SK-N-SH (cell line): ENCODE results near the gene JMJD6. TPM values are rescaled to one million over a fixed set of nuclear protein-coding genes. Genes with fewer than 3 reads are reported as not detected.

Source experiments
- CTCF ChIA-PET: fragments of 300-600, 350-600 bp; formaldehyde crosslinking; extraction: SDS; loops from one replicate; lab custom pipeline; 2021; lab: Yijun Ruan, JAX
- POLR2A ChIA-PET: fragments of 350-600 bp; sonication (Branson Sonifier 250); formaldehyde crosslinking; extraction: SDS; loops from one replicate; lab custom pipeline; 2020; ENCODE audit warnings: antibody characterized with exemption, inconsistent platforms; lab: Yijun Ruan, JAX
- DNase-seq: peaks from one replicate; pipeline ENCODE4 v3.0.0; 2012
- H2AFZ ChIP-seq: fragments of 200-600 bp; sonication (generic); 2 replicates; pipeline ENCODE4 v1.8.1; 2016; ENCODE audit warnings: antibody characterized with exemption, mild to moderate bottlenecking, low read depth
- H3F3A ChIP-seq: fragments of 200-600 bp; sonication (generic); replicated peaks from 2 replicates; pipeline ENCODE3; 2016; ENCODE audit warnings: antibody characterized with exemption, mild to moderate bottlenecking; ENCODE audit not compliant: insufficient read depth
- H3K27ac ChIP-seq, 2 experiments: fragments of 200-500 bp in 1 of 2; fragments of 200-600 bp in 1 of 2; sonication (Bioruptor generic) in 1 of 2; sonication (generic), shearing (Covaris generic) in 1 of 2; 2 replicates each; pipeline versions ENCODE4 v1.5.1 to v1.6.1; 2014 to 2016; ENCODE audit warnings: low read depth in 2 of 2, inconsistent platforms in 1 of 2, low read length in 1 of 2, mild to moderate bottlenecking in 1 of 2, mixed read lengths in 1 of 2
- H3K27me3 ChIP-seq: fragments of 200-600 bp; sonication (generic), shearing (Covaris generic); 2 replicates; pipeline ENCODE4 v1.6.1; 2016; ENCODE audit warnings: mixed run types; ENCODE audit not compliant: insufficient read depth
- H3K36me3 ChIP-seq, 2 experiments: fragments of 200-500 bp in 1 of 2; fragments of 200-600 bp in 1 of 2; sonication (Bioruptor generic) in 1 of 2; sonication (generic) in 1 of 2; replicated peaks in 1 of 2; 2 replicates each; pipeline versions ENCODE3 to v1.5.1; 2014 to 2016; ENCODE audit warnings: low read length in 1 of 2, mild to moderate bottlenecking in 1 of 2; ENCODE audit not compliant: insufficient read depth in 2 of 2, control insufficient read depth in 1 of 2
- H3K4me1 ChIP-seq, 2 experiments: fragments of 200-500 bp in 1 of 2; fragments of 200-600 bp in 1 of 2; sonication (Bioruptor generic) in 1 of 2; sonication (generic), shearing (Covaris generic) in 1 of 2; 2 replicates each; pipeline versions ENCODE4 v1.5.1 to v1.6.1; 2014 to 2016; ENCODE audit warnings: low read depth in 1 of 2, low read length in 1 of 2, mixed run types in 1 of 2; ENCODE audit not compliant: insufficient read depth in 2 of 2, control insufficient read depth in 1 of 2
- H3K4me2 ChIP-seq: fragments of 200-600 bp; sonication (generic), shearing (Covaris generic); 2 replicates; pipeline ENCODE4 v1.6.1; 2017; ENCODE audit warnings: mixed run types
- H3K4me3 ChIP-seq, 2 experiments: fragments of 200-500 bp in 1 of 2; fragments of 200-600 bp in 1 of 2; sonication (Bioruptor generic) in 1 of 2; sonication (generic), shearing (Covaris generic) in 1 of 2; 2 replicates each; pipeline versions ENCODE4 v1.5.1 to v1.8.1; 2014 to 2016; ENCODE audit warnings: low read depth in 2 of 2, inconsistent platforms in 1 of 2, low read length in 1 of 2, mild to moderate bottlenecking in 1 of 2, mixed read lengths in 1 of 2, moderate library complexity in 1 of 2
- H3K79me2 ChIP-seq: fragments of 200-600 bp; sonication (generic); 2 replicates; pipeline ENCODE4 v1.8.1; 2017; ENCODE audit warnings: mild to moderate bottlenecking; ENCODE audit not compliant: insufficient read depth
- H3K9ac ChIP-seq: fragments of 200-600 bp; sonication (generic); 2 replicates; pipeline ENCODE4 v1.6.1; 2017; ENCODE audit warnings: mixed run types
- H3K9me2 ChIP-seq: fragments of 200-600 bp; sonication (generic); 2 replicates; pipeline ENCODE4 v1.6.1; 2017; ENCODE audit warnings: mixed run types
- H3K9me3 ChIP-seq: fragments of 200-600 bp; sonication (generic); 2 replicates; pipeline ENCODE4 v1.6.1; 2017; ENCODE audit warnings: mixed run types, mild to moderate bottlenecking, moderate library complexity
- H4K20me1 ChIP-seq: fragments of 200-600 bp; sonication (generic); 2 replicates; pipeline ENCODE4 v1.6.1; 2017; ENCODE audit warnings: mild to moderate bottlenecking, mixed run types; ENCODE audit not compliant: insufficient read depth
- CTCF ChIP-seq: fragments of 200-600 bp; sonication (generic); IDR thresholded peaks from 2 replicates; pipeline ENCODE4 v1.6.1; 2017; ENCODE audit warnings: antibody characterized with exemption, mild to moderate bottlenecking, moderate library complexity
- EZH2phosphoT487 ChIP-seq: fragments of 200-600 bp; sonication (generic); IDR thresholded peaks from 2 replicates; pipeline ENCODE4 v1.6.1; 2017; ENCODE audit warnings: low read depth, mixed run types, mild to moderate bottlenecking, antibody characterized with exemption, moderate library complexity, borderline replicate concordance
- FOXJ3 ChIP-seq: sonication (generic); formaldehyde crosslinking; IDR thresholded peaks from 2 replicates; pipeline ENCODE4 v1.5.1; 2020; ENCODE audit warnings: mild to moderate bottlenecking, missing genetic modification reagents
- JUND ChIP-seq: IDR thresholded peaks from 2 replicates; pipeline ENCODE4 v1.4.0; 2012
- MXI1 ChIP-seq: IDR thresholded peaks from 2 replicates; pipeline ENCODE4 v1.6.1; 2012; ENCODE audit warnings: mild to moderate bottlenecking, low read depth, low read length, improper control_type of control experiment
- RAD21 ChIP-seq: IDR thresholded peaks from 2 replicates; pipeline ENCODE4 v1.6.1; 2012; ENCODE audit warnings: mild to moderate bottlenecking, low read length
- RCOR1 ChIP-seq: fragments of 150-350 bp; IDR thresholded peaks from 2 replicates; pipeline ENCODE4 v1.6.1; 2017; ENCODE audit warnings: antibody characterized with exemption, low read length
- SIN3A ChIP-seq: IDR thresholded peaks from 2 replicates; pipeline ENCODE4 v1.6.1; 2012; ENCODE audit warnings: low read depth, mild to moderate bottlenecking, low read length, moderate library complexity, borderline replicate concordance
- SMC3 ChIP-seq: IDR thresholded peaks from 2 replicates; pipeline ENCODE4 v1.6.1; 2012; ENCODE audit warnings: low read depth, low read length, improper control_type of control experiment
- USF1 ChIP-seq: IDR thresholded peaks from 2 replicates; pipeline ENCODE4 v1.4.0; 2012; ENCODE audit warnings: low read depth, borderline replicate concordance
- whole genome bisulfite sequencing: methylation state at CpG from one replicate; pipeline ENCODE4 v1.1.6; 2017; ENCODE audit warnings: low lambda C conversion rate; 5-methylcytosine and 5-hydroxymethylcytosine counted together
- polyA plus RNA-seq, 3 experiments: library from polyadenylated mRNA; depleted of rRNA; stranded (reverse); fragments of >200 nt; gene quantifications; 2 replicates each; pipeline ENCODE4 v1.2.3, GENCODE V29; 2012
- TF ChIP-seq, protein P1 (sequence below): IDR thresholded peaks from 2 replicates; pipeline ENCODE4 v1.4.0; 2012; ENCODE audit warnings: low read depth

The JMJD6 gene
- polyA plus RNA-seq, 1 of the 3 experiments (the other 2 are of a cell fraction), result 23.3 TPM

GRCh38 chr17:76682296-76682695, 44.1 kb downstream of the JMJD6 start (continued):
- TF ChIP-seq USF1 (no peak), FOXJ3 (CRISPR knock-in tag) (no peak), JUND (no peak)
- TF ChIP-seq, all 33 proteins: peak for 0

DNA sequence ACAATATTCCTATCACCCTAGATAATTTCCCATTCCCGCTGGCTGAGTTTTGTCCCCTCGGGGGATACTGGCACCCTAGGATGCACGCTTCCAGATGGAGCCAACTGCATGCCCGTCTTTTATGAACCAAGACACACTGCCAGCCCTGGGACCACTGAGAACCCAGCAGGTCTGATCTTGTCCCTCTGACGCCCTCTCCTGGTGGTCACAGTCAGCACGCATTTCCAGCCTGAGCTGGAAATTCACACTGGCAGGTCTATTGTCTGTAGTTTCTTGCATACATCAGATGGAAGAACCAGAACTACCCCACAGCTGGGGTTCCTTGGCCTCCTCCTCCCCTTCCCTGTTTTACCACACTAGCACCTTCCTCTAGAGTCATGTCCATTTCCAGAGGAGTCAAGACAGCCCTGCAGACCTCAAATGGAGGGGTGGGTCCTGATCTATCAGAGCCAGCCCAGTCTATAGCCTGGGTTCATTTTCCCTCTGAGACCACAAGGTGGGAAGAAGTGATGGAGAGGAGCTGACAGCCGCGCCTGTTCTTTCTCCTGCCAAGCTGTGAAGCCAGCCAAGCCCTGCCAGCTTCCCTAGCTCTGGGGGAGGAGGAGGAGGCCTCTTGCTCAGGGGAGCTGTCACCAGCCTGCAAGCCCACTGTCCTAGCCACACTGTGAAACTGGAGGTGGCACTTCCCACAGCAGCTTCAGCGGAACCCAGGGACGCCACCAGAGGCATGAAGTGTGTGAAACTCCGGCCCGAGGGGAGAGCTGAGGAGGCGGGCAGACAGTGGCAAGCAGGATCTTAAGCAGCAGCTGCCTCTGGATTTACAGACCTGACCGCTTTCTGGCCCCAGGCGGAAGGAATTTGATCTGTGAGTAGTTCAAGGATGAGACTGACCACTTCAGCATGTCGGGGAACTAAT, 44.9 kb downstream of the JMJD6 start:
- CTCF ChIA-PET, result interaction anchor here (0.6 to 12.2 kb wide), 67 partner anchors 9 to 836 kb away, joined by 3 to 255 read pairs (median 4); partner anchors contain the start of genes CYGB, MXRA7, PRCD and ST6GALNAC2
- Histone ChIP-seq H4K20me1 (peaks cover 7% of the 10 kb centered on the region; the same call in 1 of the 2 replicates), H3K9ac (no peak overlapping the region), H2AFZ (no peak overlapping the region), H3K27ac (peak overlapping the region in 1 of 2 experiments; percentile 23; a peak in 1 of 4 replicates), H3K79me2 (no peaks in the 10 kb centered on the region), H3K9me2 (no peaks in the 10 kb centered on the region), H3K4me3 (no peak overlapping the region; a peak in 1 of 4 replicates), H3F3A (peaks cover 4% of the 10 kb centered on the region), H3K9me3 (no peaks in the 10 kb centered on the region), H3K4me1 (peaks cover 0 to 23% of the 10 kb centered on the region in 2 experiments; a peak in 1 of 4 replicates), H3K27me3 (no peaks in the 10 kb centered on the region), H3K4me2 (no peak overlapping the region), H3K36me3 (peaks cover 21 to 44% of the 10 kb centered on the region in 2 experiments)
- TF ChIP-seq SMC3 (peak; percentile 95), CTCF (peak; percentile 95), RAD21 (peak; percentile 95), RCOR1 (peak; percentile 37; the same call in 1 of the 2 replicates), SIN3A (peak; percentile 36; the same call in 1 of the 2 replicates), EZH2phosphoT487 (no peak), MXI1 (peak; percentile 63)
- TF ChIP-seq, protein P1, sequence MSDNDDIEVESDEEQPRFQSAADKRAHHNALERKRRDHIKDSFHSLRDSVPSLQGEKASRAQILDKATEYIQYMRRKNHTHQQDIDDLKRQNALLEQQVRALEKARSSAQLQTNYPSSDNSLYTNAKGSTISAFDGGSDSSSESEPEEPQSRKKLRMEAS, result no peak
- POLR2A ChIA-PET, result interaction anchor here (0.6 to 2.1 kb wide), 14 partner anchors 10 to 161 kb away, joined by 3 to 8 read pairs (median 4); partner anchors contain the start of gene JMJD6
- DNase-seq, result peak; percentile 89
- WGBS, result 54% methylated on average over 16 of the region's 16 CpGs
